ENCODE data around the gene NFKB1.

The NFKB1 gene

DNA sequence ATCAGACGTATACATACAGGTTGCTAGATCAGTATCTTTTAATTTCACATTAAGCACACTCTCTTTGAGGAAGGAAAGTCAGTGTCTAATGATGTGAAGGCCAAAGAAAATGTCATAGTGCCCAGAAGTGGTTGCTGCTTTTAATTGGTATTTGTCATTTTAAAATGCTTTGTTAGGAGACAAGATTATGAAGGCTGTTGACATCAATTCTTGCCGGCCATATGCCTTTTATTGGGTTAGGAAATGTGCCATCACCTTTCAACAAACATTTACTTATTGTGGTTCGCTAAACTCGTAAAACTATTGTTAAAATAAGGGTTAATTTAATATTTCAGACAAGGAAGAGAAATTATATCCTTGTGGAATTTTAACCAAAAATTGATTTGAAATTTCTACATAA is 32.2 kb downstream of the NFKB1 start:
- DNase-seq, result no peak

DNA sequence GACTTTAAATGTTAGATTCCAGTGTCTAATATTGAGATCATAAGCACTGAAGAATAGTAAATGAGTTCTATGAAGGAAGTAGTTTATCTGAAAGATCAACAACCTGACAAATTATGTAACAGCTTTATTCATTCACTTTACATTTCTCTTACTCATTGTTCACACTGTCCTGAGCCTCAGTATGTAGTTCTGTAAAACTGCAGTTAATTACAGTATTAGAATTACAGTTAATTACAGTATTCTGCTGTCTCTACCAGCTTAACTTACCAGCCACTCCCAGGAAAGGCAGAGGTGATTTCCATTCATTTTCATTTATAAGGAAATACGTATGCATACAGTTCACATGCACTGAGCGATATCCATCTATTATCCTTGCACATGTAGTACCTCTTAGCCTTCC is 32.7 kb downstream of the NFKB1 start:
- no peak for DNase-seq

DNA sequence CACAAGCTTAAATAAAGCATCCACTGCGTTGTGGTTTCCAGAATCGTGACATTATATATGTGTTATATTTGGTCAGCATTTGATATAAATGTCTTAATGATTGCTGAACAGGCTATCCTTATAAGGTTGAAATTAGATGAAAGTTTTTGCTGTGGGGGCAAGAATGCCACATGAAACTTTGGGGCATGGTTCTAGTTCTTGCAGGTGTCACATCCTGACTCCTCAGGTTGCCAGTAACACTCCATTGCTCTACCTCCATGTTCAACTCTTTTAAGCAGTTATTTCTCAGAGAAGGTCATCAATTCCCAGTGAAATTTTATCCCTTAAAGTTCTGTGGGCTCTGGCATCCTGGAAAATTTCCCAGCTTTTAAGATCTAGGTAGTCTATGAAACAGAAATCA is 33.7 kb downstream of the NFKB1 start:
- no peak for DNase-seq

DNA sequence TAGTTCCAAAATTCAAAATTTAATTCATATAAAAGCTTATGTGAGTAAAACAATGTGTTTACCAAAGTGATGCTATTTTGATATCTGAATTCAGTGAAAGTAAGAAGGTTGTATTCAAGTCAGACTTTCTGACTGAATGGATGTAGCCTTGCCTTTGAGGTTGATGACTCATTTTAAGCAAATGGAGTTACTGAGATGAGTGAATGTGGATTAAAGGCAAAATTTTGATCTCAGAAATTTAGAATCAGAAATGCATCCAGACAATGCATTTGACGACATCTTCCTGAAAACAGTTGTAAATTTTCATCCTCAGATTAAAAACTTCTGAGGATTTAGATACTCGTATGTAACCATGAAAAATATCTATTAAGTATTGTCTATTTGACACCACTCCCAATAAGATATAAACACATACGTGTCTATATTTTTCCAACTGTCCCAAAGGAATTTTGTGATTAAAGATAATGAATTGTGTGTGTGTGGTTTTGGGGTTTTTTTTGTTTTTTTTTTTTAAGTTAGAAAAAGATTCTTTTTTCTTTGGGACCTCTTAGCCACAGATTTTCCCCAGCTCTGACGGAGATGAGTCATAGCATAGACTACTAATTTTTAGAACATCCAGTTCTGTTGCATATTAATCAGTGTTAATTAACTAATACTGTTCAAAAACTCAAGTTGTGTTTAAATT is 34.4 kb downstream of the NFKB1 start:
- DNase-seq, result no peak

DNA sequence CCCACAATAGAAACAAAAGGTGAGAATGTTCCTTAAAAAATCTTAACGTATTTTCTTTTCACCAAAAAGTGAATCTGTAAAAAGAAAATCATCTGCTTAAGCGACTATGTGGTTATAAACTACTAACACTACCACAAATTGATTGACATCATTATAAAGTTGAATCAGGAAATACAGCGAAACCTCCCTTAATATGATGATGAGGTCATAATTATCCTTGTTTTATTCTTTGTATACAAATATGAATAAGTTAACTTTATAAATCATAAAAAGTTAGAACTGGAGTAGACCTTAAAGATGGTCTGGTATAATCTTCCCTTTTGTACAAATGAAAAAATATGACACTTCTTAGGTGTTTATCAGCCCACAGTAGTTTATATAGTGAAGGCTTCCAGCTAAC is 35.6 kb downstream of the NFKB1 start:
- no peak for DNase-seq

DNA sequence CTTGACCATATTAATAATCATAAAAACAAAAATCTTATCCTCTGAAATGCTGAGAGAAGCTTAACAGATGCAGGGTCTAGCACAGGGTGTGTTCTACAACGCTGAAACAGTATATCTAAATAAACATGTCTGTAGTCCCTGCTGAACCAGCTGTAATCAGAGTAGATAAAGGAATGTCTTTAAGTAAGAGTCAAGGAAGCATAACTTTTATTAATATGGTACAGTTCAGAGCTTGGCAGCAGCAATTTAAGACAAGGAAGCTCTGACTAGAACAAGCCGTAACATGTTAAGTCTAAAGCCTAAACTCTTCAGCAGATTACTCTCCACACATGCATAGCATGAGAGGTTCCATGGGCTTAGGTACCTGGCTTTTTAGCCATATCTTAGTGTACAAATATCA is 36.1 kb downstream of the NFKB1 start:
- peak; percentile 5 for DNase-seq

DNA sequence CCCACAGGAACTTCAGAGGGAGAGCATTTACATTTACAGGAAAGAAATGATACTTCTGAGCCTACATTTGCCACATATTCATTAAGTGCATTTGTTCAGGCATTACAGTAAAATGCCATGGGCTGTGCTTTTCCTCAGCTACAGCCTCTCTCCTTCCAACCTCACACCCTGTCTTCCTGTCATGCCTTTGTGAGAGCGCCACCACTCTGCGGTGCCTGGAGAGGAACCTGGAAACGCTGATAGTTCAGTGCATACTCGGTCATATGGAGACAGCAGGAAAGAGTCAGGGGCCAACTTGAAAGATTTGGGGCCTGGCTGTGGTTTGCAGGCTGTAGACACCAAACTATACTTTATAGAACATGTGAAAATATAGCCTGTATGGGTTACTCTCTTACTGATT is 40.5 kb downstream of the NFKB1 start:
- no peak for DNase-seq

DNA sequence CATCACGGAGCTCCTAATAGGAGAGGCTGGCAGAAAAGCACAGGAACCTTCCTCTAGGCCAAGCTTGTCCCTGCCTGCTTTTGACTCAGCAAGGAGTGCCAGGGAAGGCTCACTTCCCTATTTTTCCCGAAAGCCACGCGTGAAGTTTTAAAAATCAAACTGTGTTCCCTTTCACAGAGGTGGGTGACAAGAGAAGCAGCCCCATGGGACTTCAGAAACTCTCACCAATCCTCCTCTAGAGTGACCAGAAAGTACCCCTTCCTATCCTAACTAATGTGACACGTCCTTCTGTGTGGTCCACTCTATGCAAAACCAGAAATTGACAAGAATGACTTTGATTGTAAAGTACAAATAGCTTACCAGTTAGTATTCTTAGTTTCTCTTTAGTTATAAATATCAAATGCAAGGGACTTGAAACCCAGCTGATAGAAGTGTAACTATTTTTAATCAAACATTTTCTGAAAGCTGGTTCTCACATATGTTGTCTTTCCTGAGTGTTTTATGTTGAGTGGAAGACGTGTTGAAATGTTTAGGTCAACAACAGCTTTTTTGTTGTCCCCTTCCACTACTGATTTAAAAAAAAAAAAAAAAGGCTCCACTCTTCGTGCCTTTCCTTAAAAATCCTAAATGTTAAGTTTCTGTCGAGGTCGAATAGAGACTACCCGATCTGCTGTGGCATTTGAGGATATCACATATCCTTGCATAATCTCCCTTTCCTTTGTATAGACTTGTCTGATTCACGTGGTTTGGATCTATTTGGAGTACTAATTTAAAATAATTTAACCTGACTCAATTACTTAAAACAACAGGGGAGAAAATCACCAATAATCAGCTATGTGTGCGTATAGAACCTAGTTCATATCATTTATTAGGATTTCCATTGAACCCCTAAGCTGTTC is 42.1 kb downstream of the NFKB1 start:
- DNase-seq, result no peak

DNA sequence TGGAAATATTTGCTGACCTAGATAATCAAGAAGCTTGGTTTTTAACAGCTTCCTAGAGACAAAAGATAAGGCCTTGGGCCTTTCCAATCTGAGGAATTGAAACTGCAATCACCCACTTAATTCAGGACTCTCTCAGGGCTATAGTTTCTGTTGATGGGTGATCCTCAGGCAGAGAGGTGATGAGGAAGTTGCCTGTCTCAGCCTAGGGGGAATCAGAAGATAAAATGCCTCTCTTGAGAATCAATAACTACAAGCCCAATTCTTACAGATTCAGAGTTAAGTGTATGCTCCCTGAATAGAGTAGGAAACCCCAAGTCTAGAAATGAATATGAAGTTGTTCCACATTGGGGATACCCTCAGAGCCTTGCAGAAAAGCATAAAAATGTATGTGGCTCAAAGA is 45.5 kb downstream of the NFKB1 start:
- DNase-seq, result no peak

DNA sequence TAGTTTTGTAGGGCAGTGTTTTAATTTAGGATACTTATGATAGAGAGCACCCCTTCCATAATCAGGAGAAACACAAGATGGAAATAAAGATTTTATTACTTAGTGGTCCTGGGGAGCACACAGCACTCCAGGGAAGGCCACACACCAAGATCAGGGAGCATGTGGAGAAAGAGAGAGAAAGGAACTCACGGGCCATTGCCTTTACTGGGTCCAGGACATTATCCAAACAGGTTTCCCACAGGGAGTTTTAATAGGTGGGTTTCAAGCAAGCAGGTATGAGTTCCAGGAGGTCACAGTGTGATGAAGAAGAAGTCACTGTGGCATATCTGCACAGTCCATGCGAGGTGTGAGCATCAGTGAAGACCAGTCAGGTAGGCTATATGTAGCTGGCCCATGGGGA is 46.8 kb downstream of the NFKB1 start:
- DNase-seq, result no peak

DNA sequence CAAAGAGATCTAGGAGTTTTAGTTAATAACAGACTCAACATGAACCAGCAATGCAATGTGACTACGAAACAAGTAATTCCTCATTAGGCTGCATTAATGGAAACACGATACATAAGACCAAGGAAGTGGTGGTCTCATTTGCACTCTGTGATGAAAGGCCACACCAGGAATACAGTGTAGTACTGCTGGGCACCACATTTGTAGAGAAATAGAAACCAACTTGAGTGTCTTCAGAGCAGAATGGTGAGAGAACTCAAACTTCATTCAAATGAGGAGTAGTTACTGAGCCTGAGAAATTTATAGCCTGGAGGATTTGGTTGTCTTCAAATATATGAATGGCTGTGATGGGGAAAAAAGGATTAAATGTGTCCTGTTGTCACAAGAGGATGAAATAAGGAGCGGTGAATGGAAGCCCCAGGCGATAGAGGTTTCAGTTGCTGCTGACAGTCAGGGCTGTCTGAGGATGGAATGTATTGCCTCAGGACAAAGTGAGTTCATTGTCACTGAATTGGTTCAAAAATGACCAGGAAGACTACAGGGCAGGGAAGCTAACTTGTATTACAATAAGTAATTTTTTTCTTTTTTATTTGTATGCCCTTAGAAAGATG is 50.9 kb downstream of the NFKB1 start:
- no peak for DNase-seq

DNA sequence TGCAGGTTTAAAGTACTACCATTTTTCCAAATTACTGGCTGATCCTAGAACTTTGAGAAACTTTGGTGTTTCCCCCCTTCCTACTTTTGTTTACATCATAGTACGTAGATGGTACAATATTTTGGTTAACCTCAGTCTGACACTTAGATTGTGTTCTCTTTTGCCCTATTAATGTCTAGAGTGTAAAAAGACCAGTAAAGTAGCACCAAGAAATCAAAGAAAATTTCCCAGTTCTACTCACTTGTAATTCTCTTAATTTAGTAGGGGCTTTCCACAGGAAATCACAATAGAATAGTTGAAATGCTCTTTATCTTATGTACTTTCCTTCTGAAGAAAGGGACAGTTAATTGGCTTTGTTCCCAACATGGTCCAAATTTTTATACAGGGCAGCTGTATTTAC is 51.6 kb downstream of the NFKB1 start:
- no peak for DNase-seq

DNA sequence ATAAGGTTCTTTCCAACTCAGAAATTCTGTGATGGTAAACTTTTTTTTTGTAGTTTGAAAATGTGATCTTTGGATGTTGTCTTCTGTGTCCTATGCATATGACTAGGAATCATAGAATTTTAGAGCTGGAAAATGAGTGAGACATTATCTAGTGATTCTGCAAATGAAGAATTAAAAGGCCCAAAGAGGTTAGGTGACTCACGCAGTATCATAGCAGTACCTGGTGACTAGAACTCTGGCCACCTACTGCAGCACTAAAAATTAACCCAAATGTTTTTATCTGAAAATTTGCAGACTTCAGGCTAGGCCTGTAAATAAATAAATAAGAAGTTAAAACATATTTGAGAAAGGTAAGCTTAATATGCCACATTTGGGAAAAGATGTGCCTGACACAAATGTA is 52.8 kb downstream of the NFKB1 start:
- DNase-seq, result no peak

DNA sequence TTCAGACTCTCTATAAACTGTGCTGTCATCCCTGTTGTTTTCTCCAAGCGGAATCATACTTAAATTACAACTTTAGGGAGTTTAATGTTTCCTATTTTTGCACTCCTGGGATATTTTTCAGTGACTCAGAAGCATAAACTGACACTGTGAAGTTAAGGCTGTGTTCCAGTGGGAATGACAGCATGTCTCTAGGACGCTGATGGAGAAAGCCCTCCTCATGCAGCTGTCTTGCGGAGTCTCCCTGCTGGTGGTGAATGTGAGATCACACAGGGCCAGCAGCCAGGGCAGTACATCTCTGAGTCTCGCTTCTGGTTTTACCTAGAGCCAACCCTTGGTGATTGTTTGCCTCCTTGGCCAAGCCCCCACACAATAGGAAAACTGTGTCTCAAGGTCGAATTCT is 53.3 kb downstream of the NFKB1 start:
- no peak for DNase-seq

DNA sequence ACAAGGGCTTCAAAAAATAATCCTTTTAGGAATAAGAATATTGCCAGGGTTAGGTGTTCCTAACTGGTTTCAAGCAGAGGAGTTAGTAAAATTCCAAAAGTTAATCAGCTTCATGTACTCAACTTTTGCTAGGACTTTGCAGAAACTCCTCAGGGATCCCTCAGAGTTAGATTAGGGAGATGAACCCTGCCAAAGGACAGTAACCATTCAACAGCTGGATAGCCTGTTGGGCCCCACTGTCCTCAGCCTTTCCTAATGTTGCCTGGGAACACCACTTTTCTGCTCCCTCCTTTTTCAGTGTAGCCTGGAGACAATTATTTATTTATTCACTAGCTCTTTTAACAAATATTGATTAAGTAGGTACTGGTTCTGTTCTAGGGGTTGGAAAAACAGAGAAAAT is 53.8 kb downstream of the NFKB1 start:
- no peak for DNase-seq

DNA sequence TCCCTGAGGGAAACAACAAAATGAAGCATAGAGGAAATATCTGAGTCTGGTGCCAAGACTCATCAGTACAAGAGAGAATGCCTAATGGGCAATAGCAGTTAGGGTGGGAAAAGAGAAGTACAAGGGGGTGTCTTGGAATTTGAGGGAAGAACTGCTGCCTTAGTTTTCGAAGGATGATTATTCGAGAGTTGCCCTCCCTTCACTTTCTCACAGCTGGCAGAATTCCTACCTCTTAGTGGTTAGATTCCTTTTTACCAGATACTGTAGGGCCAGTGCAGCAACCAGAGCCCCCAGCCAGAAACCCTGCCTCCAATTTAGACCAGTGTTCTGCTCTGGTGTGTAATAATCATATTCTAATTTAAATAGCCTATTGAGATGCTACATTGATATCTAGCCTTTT is 56.5 kb downstream of the NFKB1 start:
- DNase-seq, result no peak

DNA sequence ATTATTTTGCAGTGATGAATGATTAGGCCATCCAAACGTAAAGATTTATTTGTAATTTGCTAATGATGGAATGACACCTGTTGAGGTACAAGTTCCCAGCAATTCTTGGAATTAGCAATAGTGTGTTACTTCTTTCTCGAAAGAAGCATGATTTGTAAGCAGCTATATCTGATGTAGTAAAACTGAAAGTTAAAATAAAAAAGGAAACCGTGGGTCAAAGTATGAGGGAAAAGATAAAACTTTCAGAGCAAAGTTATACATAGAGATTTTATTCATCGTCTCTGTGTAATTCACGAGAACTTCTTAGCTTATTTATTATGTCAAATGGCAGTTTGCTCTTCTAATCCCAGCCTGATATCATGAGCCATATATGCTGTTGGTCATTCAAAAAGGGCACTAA is 59.0 kb downstream of the NFKB1 start:
- DNase-seq, result no peak

DNA sequence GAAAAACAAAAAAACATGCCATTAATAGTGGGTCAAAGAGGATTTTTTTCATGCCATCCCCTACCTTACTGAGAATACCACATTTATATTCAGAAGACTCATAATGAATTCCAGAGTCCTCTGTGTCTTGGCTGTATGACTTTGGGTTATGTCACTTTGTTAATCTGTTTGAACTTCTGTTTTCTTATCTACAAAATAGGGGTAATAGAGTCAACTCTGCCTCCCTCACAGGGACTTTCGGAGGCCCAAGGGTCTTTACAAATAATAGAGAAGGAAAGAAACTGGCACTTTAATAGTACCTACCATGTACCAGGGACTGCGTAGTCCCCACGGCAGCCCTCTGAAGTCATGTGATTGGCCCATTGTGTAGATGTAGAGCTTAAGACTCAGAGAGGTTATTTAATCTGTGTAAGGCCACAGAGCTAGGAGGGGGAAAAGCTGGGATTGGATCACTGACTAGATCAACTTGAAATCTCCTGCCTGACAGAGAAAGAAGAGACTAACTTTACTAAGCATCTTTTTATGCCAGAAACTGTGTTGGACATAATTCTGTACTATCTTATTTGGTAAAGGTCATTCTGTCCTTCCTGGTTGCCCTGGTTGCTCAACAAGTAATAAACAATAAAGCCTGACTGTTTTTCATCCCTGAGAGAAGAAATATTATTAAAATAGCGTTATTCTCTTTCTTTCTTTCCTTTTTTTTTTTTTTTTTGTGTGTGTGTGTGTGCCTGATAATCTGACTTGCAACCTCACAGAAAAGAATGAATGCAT is 59.6 kb downstream of the NFKB1 start:
- no peak for DNase-seq

DNA sequence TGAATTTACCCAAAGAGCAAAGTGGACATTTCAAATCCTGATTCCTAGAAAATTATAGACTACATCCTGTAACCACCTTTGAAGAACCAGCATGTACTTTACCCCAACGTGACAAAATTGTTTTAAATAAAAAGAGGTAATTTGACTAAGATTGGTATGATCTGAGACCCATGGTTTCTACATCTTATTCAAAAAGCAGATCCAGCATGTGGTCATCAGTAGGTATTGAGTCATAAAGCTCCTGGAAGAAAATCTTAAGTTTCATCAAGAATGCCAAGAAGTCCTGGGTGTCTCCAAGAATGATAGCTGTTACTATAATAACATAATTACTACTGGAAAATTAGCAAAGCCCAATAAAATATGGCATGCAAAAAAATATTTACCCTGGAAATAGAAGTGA is 61.8 kb downstream of the NFKB1 start:
- no peak for DNase-seq

DNA sequence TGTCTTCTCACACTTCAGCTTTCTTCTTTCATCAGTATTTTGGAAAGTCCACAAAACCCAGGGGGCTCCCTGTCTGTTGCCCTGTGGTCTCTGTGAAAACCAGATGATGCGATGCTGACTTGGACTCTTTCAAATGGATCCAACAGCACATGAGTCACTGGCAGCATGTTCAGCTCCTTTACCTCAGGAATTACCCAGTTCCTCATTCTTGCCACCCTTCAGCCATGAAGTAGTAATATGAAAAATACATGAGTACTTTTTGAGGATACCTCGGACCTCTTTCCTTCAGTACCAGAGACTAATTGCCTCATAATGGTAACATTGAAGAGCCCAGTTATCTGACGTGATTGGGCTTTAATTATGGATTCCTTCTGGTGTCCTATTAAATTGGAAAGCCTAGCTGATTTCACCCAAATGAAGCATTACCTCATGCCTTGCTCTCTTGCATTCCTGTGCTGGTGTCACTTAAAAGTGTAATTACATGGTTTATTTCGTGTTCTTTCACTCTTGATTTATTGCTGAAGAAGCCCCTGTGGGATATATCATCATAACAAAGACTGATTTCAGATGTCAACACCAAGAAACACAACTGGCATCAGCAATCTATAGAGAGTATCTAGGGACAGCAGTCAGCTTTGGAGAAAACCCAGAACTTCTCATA is 63.4 kb downstream of the NFKB1 start:
- DNase-seq, result no peak

DNA sequence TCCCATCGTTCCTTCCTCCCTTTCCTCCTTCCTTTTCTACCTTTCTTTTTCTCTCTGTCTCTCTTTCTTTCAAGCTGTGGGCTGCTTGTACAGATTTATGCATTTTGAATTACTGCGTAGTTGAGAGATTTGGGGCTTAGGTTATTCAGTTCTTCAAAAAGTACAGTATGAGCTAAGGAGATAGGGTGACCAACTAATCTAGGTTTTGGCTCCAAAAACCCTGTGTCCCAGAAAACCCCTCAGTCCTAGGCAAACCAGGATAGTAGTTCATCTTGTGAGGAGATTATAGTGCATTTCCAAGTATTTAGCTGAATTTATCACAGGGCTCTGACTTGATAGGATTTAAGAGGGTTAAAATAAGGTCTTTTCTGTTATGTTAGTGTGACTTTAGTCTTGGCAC is 64.5 kb downstream of the NFKB1 start:
- DNase-seq, result no peak

DNA sequence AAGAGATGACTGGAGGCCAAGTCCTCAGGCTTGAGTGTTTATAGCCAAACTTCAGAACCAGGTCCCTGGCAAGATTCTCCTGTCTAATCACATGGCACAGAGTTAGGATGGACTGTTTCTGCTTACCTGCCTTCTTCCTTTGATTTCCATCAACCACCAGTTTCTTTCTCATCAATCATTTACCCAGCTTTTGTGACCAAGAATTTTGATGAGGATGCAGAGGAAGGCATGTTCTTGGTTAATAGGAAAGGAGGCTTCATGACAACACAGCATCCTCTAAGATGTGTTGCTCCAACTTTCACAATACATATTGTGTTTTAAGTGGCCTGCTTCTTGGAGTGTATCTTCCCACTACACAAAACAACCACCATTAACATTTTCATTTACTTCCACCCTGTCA is 65.3 kb downstream of the NFKB1 start:
- no peak for DNase-seq

DNA sequence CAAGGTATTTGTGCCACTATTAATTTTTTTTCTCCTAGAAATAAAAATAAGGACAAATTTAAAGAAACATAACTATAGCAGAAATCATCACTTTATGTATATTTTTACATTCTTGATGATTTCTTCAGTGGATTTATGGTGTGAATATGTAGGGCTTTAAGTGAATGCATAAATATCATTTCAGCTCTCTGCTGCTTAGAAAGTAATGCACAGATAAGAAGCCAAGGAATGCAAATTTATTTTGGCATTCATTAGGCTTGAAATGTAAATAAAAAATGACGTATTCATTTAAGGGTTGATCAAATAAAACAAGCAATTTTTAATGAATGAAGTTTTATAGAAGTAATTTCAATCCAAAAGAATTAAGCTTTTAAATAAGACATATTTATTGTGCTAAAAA is 66.3 kb downstream of the NFKB1 start:
- DNase-seq, result no peak
